Testis (tissue), 2 donors: ENCODE measurements around the gene EPS8L2.

Experiments
- CTCF ChIP-seq, 3 experiments: fragments of 450-650 bp in 2 of 3; fragments of 200-600 bp in 1 of 3; sonication (generic) in 1 of 3; IDR thresholded peaks; one replicate each; pipeline ENCODE4 v1.5.1; 2016 to 2019; ENCODE audit warnings: antibody characterized with exemption in 3 of 3, mild to moderate bottlenecking in 2 of 3, moderate library complexity in 1 of 3
- POLR2A ChIP-seq: fragments of 450-650 bp; IDR thresholded peaks from one replicate; pipeline ENCODE4 v1.6.1; 2017; ENCODE audit warnings: antibody characterized with exemption, mild to moderate bottlenecking, moderate library complexity

GRCh38 chr11:724778-725386 is 18.9 kb downstream of the EPS8L2 start:
- no peak for TF ChIP-seq CTCF (IDR thresholded peaks at IDR 0.05)
- TF ChIP-seq POLR2A = no peak
